Effector memory CD8-positive, alpha-beta T cell (primary cell): Measurements from ENCODE around the gene RAB6B.
A peak's percentile ranks its signal among the peaks of the same experiment; 100 is the strongest.

Experiments used
- ATAC-seq: fragments of 150-1000 bp; cut with Tn5 transposase; replicated peaks from 2 replicates; pipeline ENCODE4 v1.10.0; 2021; ENCODE audit warnings: mild to moderate bottlenecking, moderate library complexity
- DNase-seq, 3 experiments: peaks; one replicate each; pipeline ENCODE4 v3.0.0; 2021
- H3K27ac Mint-ChIP-seq, 2 donors: one replicate each; pipeline ENCODE4 v1.8.0; 2022; ENCODE audit warnings: mild to moderate bottlenecking in 2 of 2, mixed read lengths in 2 of 2, moderate library complexity in 2 of 2
- H3K27me3 Mint-ChIP-seq, 2 donors: one replicate each; pipeline ENCODE4 v1.8.0; 2022; ENCODE audit warnings: mixed read lengths in 2 of 2
- H3K36me3 Mint-ChIP-seq: one replicate; pipeline ENCODE4 v1.8.0; 2022; ENCODE audit warnings: mild to moderate bottlenecking, moderate library complexity, mixed read lengths; ENCODE audit not compliant: insufficient read depth
- H3K4me1 Mint-ChIP-seq, 2 donors: one replicate each; pipeline ENCODE4 v1.8.0; 2022; ENCODE audit warnings: low read depth in 2 of 2, mixed read lengths in 2 of 2
- H3K4me3 Mint-ChIP-seq, 2 donors: one replicate each; pipeline ENCODE4 v1.8.0; 2022; ENCODE audit warnings: mild to moderate bottlenecking in 2 of 2, mixed read lengths in 2 of 2, moderate library complexity in 2 of 2
- H3K9me3 Mint-ChIP-seq, 2 donors: one replicate each; pipeline ENCODE4 v1.8.0; 2022; ENCODE audit warnings: mixed read lengths in 2 of 2

RAB6B gene

GRCh38 chr3:133825969-133826727, 69.5 kb downstream of the RAB6B start:
- Mint-ChIP-seq H3K9me3 (no peaks in the 10 kb centered on the region), H3K36me3 (peaks cover 16% of the 10 kb centered on the region), H3K27me3 (no peaks in the 10 kb centered on the region), H3K4me1 (peaks cover 0 to 2% of the 10 kb centered on the region in 2 donors), H3K27ac (peak overlapping the region in 1 of 2 donors; percentile 20), H3K4me3 (no peak overlapping the region)
- no peak for DNase-seq
- ATAC-seq = no peak

GRCh38 chr3:133824961-133825485, 70.7 kb downstream of the RAB6B start:
- no peak for DNase-seq
- Mint-ChIP-seq H3K9me3 (no peaks in the 10 kb centered on the region), H3K27ac (no peak overlapping the region), H3K36me3 (peaks cover 25% of the 10 kb centered on the region), H3K4me3 (no peak overlapping the region), H3K4me1 (peaks cover 0 to 2% of the 10 kb centered on the region in 2 donors), H3K27me3 (no peaks in the 10 kb centered on the region)
- no peak for ATAC-seq

- Mint-ChIP-seq H3K4me3 (no peak overlapping the region), H3K36me3 (peaks cover 46% of the 10 kb centered on the region), H3K27me3 (no peaks in the 10 kb centered on the region), H3K9me3 (no peaks in the 10 kb centered on the region), H3K4me1 (no peaks in the 10 kb centered on the region), H3K27ac (peak overlapping the region in 1 of 2 donors; percentile 20)
- ATAC-seq = no peak
- DNase-seq = no peak
Observed at GRCh38 chr3:133821767-133822638, 73.7 kb downstream of the RAB6B start.

GRCh38 chr3:133820889-133821675, 74.6 kb downstream of the RAB6B start:
- H3K27ac Mint-ChIP-seq = peak overlapping the region in 1 of 2 donors; percentile 55
- H3K9me3 Mint-ChIP-seq = no peaks in the 10 kb centered on the region
- H3K36me3 Mint-ChIP-seq = peaks cover 55% of the 10 kb centered on the region
- no peak overlapping the region for H3K4me3 Mint-ChIP-seq
- no peaks in the 10 kb centered on the region for H3K27me3 Mint-ChIP-seq
- ATAC-seq (no peak), DNase-seq (no peak)
- H3K4me1 Mint-ChIP-seq = no peaks in the 10 kb centered on the region

GRCh38 chr3:133820129-133820528, 75.6 kb downstream of the RAB6B start:
- no peaks in the 10 kb centered on the region for H3K9me3 Mint-ChIP-seq
- DNase-seq (no peak), ATAC-seq (no peak)
- H3K4me3 Mint-ChIP-seq = no peak overlapping the region
- H3K27ac Mint-ChIP-seq = no peak overlapping the region
- H3K36me3 Mint-ChIP-seq = peaks cover 64% of the 10 kb centered on the region
- H3K27me3 Mint-ChIP-seq = no peaks in the 10 kb centered on the region
- H3K4me1 Mint-ChIP-seq = no peaks in the 10 kb centered on the region

- Mint-ChIP-seq H3K27ac (no peak overlapping the region), H3K27me3 (no peaks in the 10 kb centered on the region), H3K36me3 (peaks cover 90% of the 10 kb centered on the region), H3K9me3 (no peaks in the 10 kb centered on the region), H3K4me1 (peaks cover 3% of the 10 kb centered on the region in 2 donors), H3K4me3 (no peak overlapping the region)
- DNase-seq (no peak), ATAC-seq (no peak)
Observed at GRCh38 chr3:133815386-133815785, 80.3 kb downstream of the RAB6B start.

- no peak for DNase-seq
- H3K9me3 Mint-ChIP-seq = no peaks in the 10 kb centered on the region
- peaks cover 94% of the 10 kb centered on the region for H3K36me3 Mint-ChIP-seq
- ATAC-seq = no peak
- H3K27me3 Mint-ChIP-seq = no peaks in the 10 kb centered on the region
- peaks cover 3% of the 10 kb centered on the region in 2 donors for H3K4me1 Mint-ChIP-seq
- no peak overlapping the region for H3K27ac Mint-ChIP-seq
- H3K4me3 Mint-ChIP-seq = no peak overlapping the region
Observed at GRCh38 chr3:133812872-133813271, 82.8 kb downstream of the RAB6B start.

GRCh38 chr3:133805702-133806475, 89.8 kb downstream of the RAB6B start, which contains the start of gene SRPRB:
SRPRB (plus strand) TSS chr3:133805815; CDS start chr3:133805849, 34 bp downstream.
- peaks cover 52% of the 10 kb centered on the region for H3K36me3 Mint-ChIP-seq
- ATAC-seq (peak; percentile 91), DNase-seq (peak; percentile 91 to 94 (median 93))
- peak within 1 kb of the TSS; percentile 94 to 99 for H3K4me3 Mint-ChIP-seq
- H3K4me1 Mint-ChIP-seq = peaks cover 12 to 16% of the 10 kb centered on the region in 2 donors
- peaks cover 4 to 17% of the 10 kb centered on the region in 2 donors for H3K27me3 Mint-ChIP-seq
- peak within 1 kb of the TSS; percentile 94 to 98 for H3K27ac Mint-ChIP-seq
- H3K9me3 Mint-ChIP-seq = no peaks in the 10 kb centered on the region

GRCh38 chr3:133805384-133805701, 90.3 kb downstream of the RAB6B start:
- DNase-seq = no peak
- ATAC-seq = no peak
- Mint-ChIP-seq H3K36me3 (peaks cover 46% of the 10 kb centered on the region), H3K27me3 (peaks cover 4 to 23% of the 10 kb centered on the region in 2 donors), H3K27ac (peak overlapping the region; percentile 94 to 98), H3K4me3 (peak overlapping the region; percentile 94 to 99), H3K9me3 (no peaks in the 10 kb centered on the region), H3K4me1 (peaks cover 12 to 16% of the 10 kb centered on the region in 2 donors)

- Mint-ChIP-seq H3K36me3 (peaks cover 42% of the 10 kb centered on the region), H3K4me3 (peak overlapping the region; percentile 94 to 99), H3K27ac (peak overlapping the region; percentile 94 to 98), H3K4me1 (peaks cover 12 to 16% of the 10 kb centered on the region in 2 donors), H3K27me3 (peaks cover 4 to 27% of the 10 kb centered on the region in 2 donors), H3K9me3 (no peaks in the 10 kb centered on the region)
- ATAC-seq (no peak), DNase-seq (no peak)
Observed at GRCh38 chr3:133804896-133805295, 90.8 kb downstream of the RAB6B start.

GRCh38 chr3:133803469-133803868, 92.2 kb downstream of the RAB6B start:
- Mint-ChIP-seq H3K4me3 (no peak overlapping the region), H3K36me3 (peaks cover 29% of the 10 kb centered on the region), H3K4me1 (peaks cover 12 to 16% of the 10 kb centered on the region in 2 donors), H3K9me3 (no peaks in the 10 kb centered on the region), H3K27ac (no peak overlapping the region), H3K27me3 (peaks cover 4 to 30% of the 10 kb centered on the region in 2 donors)
- DNase-seq = no peak
- ATAC-seq = no peak

- DNase-seq (no peak), ATAC-seq (no peak)
- no peak overlapping the region for H3K27ac Mint-ChIP-seq
- no peak overlapping the region for H3K4me3 Mint-ChIP-seq
- H3K9me3 Mint-ChIP-seq = no peaks in the 10 kb centered on the region
- H3K36me3 Mint-ChIP-seq = no peaks in the 10 kb centered on the region
- no peaks in the 10 kb centered on the region for H3K4me1 Mint-ChIP-seq
- H3K27me3 Mint-ChIP-seq = peaks cover 19 to 54% of the 10 kb centered on the region in 2 donors
Observed at GRCh38 chr3:133799794-133800585, 95.7 kb downstream of the RAB6B start.
